ENCODE measurements around the gene THSD4.

The THSD4 gene

DNA sequence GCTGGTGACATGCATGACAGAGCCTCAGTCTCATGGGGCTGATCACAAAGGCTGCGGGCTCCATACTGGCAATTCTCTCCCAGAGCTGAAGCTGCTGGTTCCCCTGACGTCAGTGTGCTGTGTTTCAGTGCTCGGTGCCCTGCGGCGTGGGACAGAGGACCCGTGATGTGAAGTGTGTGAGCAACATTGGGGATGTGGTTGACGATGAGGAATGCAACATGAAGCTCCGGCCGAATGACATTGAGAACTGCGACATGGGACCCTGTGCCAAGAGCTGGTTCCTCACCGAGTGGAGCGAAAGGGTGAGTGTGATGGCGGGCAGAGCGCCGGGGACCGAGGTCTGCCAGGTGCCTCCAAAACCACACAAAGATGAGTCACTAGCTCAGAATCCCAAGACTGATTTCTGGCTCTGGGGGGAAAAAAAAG lies 633.0 kb downstream of the THSD4 start:
- CTCF ChIA-PET: interaction anchor here (0.6 to 0.8 kb wide), 2 partner anchors 53 to 54 kb away, joined by 3 read pairs; no protein-coding TSS in a partner anchor
- H3K36me3 ChIP-seq (ENCODE audit: control insufficient read depth in 4 of 4, insufficient read depth in 4 of 4, low read length in 3 of 4): no peaks in the 10 kb centered on the region
- DNase-seq: no peak
- whole genome bisulfite sequencing (ENCODE audit: insufficient coverage): 92% methylated on average over 10 of the region's 16 CpGs
- no peak overlapping the region for H3K4me3 ChIP-seq (ENCODE audit: control insufficient read depth in 1 of 7, extremely low read depth in 1 of 7, insufficient read depth in 4 of 7, low read depth in 2 of 7, low read length in 6 of 7)
- no peak overlapping the region for H3K27ac ChIP-seq (ENCODE audit: insufficient read depth in 1 of 2, low read depth in 1 of 2, low read length in 2 of 2, poor library complexity in 1 of 2, severe bottlenecking in 2 of 2)
- H3K27me3 ChIP-seq (replicated peaks in 2 of 5; ENCODE audit: control insufficient read depth in 4 of 5, insufficient read depth in 5 of 5, low read length in 4 of 5): peaks cover 0 to 6% (median 3%) of the 10 kb centered on the region in 5 experiments
- POLR2A ChIA-PET: no interaction called here
- H3K9me3 ChIP-seq (ENCODE audit: control extremely low read depth in 1 of 5, control insufficient read depth in 4 of 5, insufficient read depth in 2 of 5, low read depth in 1 of 5, low read length in 4 of 5): no peaks in the 10 kb centered on the region
- H3K4me1 ChIP-seq (ENCODE audit: control extremely low read depth in 1 of 4, control insufficient read depth in 4 of 4, insufficient read depth in 4 of 4, low read length in 3 of 4): peaks cover 0 to 8% (median 2%) of the 10 kb centered on the region in 4 experiments

DNA sequence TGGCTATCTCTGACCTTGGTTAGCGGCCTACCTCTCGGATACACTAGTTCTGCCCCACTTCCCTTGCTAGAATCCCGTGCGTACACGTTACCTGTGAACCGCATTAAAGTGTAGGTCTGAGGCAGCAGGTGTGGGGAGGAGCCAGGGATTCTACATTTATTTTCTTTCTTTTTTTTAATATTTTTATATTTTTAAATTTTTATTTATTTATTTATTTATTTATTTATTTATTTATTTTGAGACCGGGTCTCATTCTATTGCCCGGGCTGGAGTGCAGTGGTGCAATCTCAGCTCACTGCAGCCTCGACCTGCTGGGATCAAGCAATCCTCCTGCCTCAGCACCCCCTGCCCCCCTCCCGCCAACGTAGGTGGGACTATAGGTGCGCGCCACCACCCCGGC lies 634.2 kb downstream of the THSD4 start:
- Histone ChIP-seq H3K27ac (ENCODE audit: insufficient read depth in 1 of 2, low read depth in 1 of 2, low read length in 2 of 2, poor library complexity in 1 of 2, severe bottlenecking in 2 of 2) (no peak overlapping the region), H3K4me3 (ENCODE audit: control insufficient read depth in 1 of 7, extremely low read depth in 1 of 7, insufficient read depth in 4 of 7, low read depth in 2 of 7, low read length in 6 of 7) (no peak overlapping the region), H3K27me3 (replicated peaks in 2 of 5; ENCODE audit: control insufficient read depth in 4 of 5, insufficient read depth in 5 of 5, low read length in 4 of 5) (peaks cover 0 to 6% (median 3%) of the 10 kb centered on the region in 5 experiments), H3K36me3 (ENCODE audit: control insufficient read depth in 4 of 4, insufficient read depth in 4 of 4, low read length in 3 of 4) (no peaks in the 10 kb centered on the region), H3K4me1 (ENCODE audit: control extremely low read depth in 1 of 4, control insufficient read depth in 4 of 4, insufficient read depth in 4 of 4, low read length in 3 of 4) (peaks cover 0 to 8% (median 2%) of the 10 kb centered on the region in 4 experiments), H3K9me3 (ENCODE audit: control extremely low read depth in 1 of 5, control insufficient read depth in 4 of 5, insufficient read depth in 2 of 5, low read depth in 1 of 5, low read length in 4 of 5) (no peaks in the 10 kb centered on the region)
- CTCF ChIA-PET: no interaction called here
- POLR2A ChIA-PET: no interaction called here
- WGBS (ENCODE audit: insufficient coverage): 96% methylated on average over 4 of the region's 14 CpGs
- no peak for DNase-seq

DNA sequence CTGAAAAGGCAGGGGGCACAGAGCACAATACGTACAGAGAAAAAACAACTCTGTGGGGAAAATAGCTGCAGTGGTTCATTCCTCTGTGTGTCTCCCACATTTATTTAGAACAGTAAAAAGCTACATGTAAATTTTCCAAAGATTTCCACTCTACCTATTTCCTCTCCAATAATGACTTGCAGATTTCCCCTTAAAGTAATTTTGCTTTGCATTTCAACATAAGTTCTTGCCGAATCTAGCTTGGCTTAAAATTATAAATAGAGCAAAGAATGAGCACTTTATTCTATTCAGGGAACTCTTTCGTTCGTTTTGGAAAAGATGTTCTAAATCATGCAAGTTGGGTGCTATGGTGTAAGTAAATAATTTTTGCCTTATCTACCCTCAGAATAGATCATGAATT lies 636.9 kb downstream of the THSD4 start:
- no peak for DNase-seq
- ChIA-PET CTCF (interaction anchor here (0.9 to 2.8 kb wide), 6 partner anchors 9 to 643 kb away, joined by 3 to 15 read pairs (median 8); no protein-coding TSS in a partner anchor), POLR2A (no interaction called here)
- Histone ChIP-seq H3K4me3 (ENCODE audit: control insufficient read depth in 1 of 7, extremely low read depth in 1 of 7, insufficient read depth in 4 of 7, low read depth in 2 of 7, low read length in 6 of 7) (no peak overlapping the region), H3K27ac (ENCODE audit: insufficient read depth in 1 of 2, low read depth in 1 of 2, low read length in 2 of 2, poor library complexity in 1 of 2, severe bottlenecking in 2 of 2) (no peak overlapping the region), H3K27me3 (replicated peaks in 2 of 5; ENCODE audit: control insufficient read depth in 4 of 5, insufficient read depth in 5 of 5, low read length in 4 of 5) (peaks cover 0 to 9% (median 0%) of the 10 kb centered on the region in 5 experiments), H3K36me3 (ENCODE audit: control insufficient read depth in 4 of 4, insufficient read depth in 4 of 4, low read length in 3 of 4) (no peaks in the 10 kb centered on the region), H3K4me1 (ENCODE audit: control extremely low read depth in 1 of 4, control insufficient read depth in 4 of 4, insufficient read depth in 4 of 4, low read length in 3 of 4) (peaks cover 0 to 8% (median 2%) of the 10 kb centered on the region in 4 experiments), H3K9me3 (ENCODE audit: control extremely low read depth in 1 of 5, control insufficient read depth in 4 of 5, insufficient read depth in 2 of 5, low read depth in 1 of 5, low read length in 4 of 5) (peaks cover 0 to 6% (median 0%) of the 10 kb centered on the region in 5 experiments)
- WGBS (ENCODE audit: insufficient coverage): no CpG with 5 or more reads among the region's 4 CpGs

DNA sequence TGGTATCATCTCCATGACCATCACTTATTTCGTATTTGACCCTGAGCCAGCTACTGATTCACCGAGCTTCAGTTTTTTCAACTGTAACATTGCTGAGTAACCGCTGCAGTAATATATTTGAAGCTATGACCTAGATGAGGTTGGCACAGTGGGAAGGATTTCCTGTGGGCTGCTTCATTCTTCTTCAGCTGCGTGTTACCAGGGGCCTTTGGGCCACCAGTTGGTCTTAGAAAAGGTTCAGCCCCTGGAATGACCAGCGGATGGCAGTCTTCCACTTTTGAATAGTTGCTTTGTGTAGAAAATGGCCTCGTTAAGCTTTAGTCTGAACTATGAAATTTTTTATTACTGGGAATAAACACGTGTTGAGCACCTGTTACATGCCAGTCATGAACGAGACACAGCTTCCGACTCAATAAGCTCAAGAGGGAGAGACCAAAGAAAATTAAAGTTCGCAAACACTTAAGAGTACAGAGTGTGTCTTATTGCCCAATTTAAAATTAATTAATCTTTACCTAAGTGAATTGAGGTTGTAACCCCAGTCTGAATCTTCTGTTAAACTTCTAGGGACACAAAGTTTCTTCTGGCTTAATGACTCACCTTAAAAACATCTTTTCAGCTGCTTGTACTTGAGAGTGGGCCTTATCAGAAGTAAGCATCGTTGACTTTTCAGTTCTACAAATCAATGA lies 637.5 kb downstream of the THSD4 start:
- H3K9me3 ChIP-seq (ENCODE audit: control extremely low read depth in 1 of 5, control insufficient read depth in 4 of 5, insufficient read depth in 2 of 5, low read depth in 1 of 5, low read length in 4 of 5): peaks cover 0 to 6% (median 0%) of the 10 kb centered on the region in 5 experiments
- peaks cover 0 to 8% (median 2%) of the 10 kb centered on the region in 4 experiments for H3K4me1 ChIP-seq (ENCODE audit: control extremely low read depth in 1 of 4, control insufficient read depth in 4 of 4, insufficient read depth in 4 of 4, low read length in 3 of 4)
- H3K27ac ChIP-seq (ENCODE audit: insufficient read depth in 1 of 2, low read depth in 1 of 2, low read length in 2 of 2, poor library complexity in 1 of 2, severe bottlenecking in 2 of 2): no peak overlapping the region
- H3K36me3 ChIP-seq (ENCODE audit: control insufficient read depth in 4 of 4, insufficient read depth in 4 of 4, low read length in 3 of 4): no peaks in the 10 kb centered on the region
- H3K27me3 ChIP-seq (replicated peaks in 2 of 5; ENCODE audit: control insufficient read depth in 4 of 5, insufficient read depth in 5 of 5, low read length in 4 of 5): peaks cover 0 to 9% (median 0%) of the 10 kb centered on the region in 5 experiments
- H3K4me3 ChIP-seq (ENCODE audit: control insufficient read depth in 1 of 7, extremely low read depth in 1 of 7, insufficient read depth in 4 of 7, low read depth in 2 of 7, low read length in 6 of 7): no peak overlapping the region
- ChIA-PET CTCF (interaction anchor here (0.9 to 2.8 kb wide), 6 partner anchors 10 to 644 kb away, joined by 3 to 15 read pairs (median 8); no protein-coding TSS in a partner anchor), POLR2A (no interaction called here)
- DNase-seq: peak; percentile 63 to 70 (median 66)
- WGBS (ENCODE audit: insufficient coverage): 64% methylated on average over 7 of the region's 11 CpGs

DNA sequence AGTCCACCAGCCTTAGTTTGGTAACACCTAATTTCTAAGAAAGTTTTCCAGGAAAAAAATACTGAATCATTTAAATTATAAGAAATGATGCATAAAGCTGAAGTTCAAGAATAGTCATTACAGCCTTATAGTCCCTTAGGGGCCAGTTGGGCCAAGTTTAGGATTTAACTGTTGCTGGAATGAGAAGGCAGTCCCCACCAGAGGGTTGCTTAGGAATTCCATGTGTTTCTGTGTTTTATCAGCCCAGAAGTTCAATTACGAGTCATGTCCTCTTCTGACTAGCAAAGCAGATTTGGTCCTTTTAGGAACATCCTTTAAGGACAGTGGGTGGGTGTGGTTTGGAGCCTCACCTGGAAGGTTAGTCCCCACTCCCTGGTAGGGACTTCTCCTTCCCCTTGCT lies 638.1 kb downstream of the THSD4 start:
- WGBS (ENCODE audit: insufficient coverage): 100% methylated on average over 1 of the region's 1 CpG
- peaks cover 0 to 9% (median 0%) of the 10 kb centered on the region in 5 experiments for H3K27me3 ChIP-seq (replicated peaks in 2 of 5; ENCODE audit: control insufficient read depth in 4 of 5, insufficient read depth in 5 of 5, low read length in 4 of 5)
- DNase-seq: no peak
- no peaks in the 10 kb centered on the region for H3K36me3 ChIP-seq (ENCODE audit: control insufficient read depth in 4 of 4, insufficient read depth in 4 of 4, low read length in 3 of 4)
- H3K9me3 ChIP-seq (ENCODE audit: control extremely low read depth in 1 of 5, control insufficient read depth in 4 of 5, insufficient read depth in 2 of 5, low read depth in 1 of 5, low read length in 4 of 5): peaks cover 0 to 6% (median 0%) of the 10 kb centered on the region in 5 experiments
- H3K4me1 ChIP-seq (ENCODE audit: control extremely low read depth in 1 of 4, control insufficient read depth in 4 of 4, insufficient read depth in 4 of 4, low read length in 3 of 4): peaks cover 0 to 8% (median 2%) of the 10 kb centered on the region in 4 experiments
- no peak overlapping the region for H3K4me3 ChIP-seq (ENCODE audit: control insufficient read depth in 1 of 7, extremely low read depth in 1 of 7, insufficient read depth in 4 of 7, low read depth in 2 of 7, low read length in 6 of 7)
- CTCF ChIA-PET: interaction anchor here (1.2 to 2.8 kb wide), 4 partner anchors 10 to 403 kb away, joined by 3 to 15 read pairs (median 10); no protein-coding TSS in a partner anchor
- POLR2A ChIA-PET: no interaction called here
- H3K27ac ChIP-seq (ENCODE audit: insufficient read depth in 1 of 2, low read depth in 1 of 2, low read length in 2 of 2, poor library complexity in 1 of 2, severe bottlenecking in 2 of 2): no peak overlapping the region

DNA sequence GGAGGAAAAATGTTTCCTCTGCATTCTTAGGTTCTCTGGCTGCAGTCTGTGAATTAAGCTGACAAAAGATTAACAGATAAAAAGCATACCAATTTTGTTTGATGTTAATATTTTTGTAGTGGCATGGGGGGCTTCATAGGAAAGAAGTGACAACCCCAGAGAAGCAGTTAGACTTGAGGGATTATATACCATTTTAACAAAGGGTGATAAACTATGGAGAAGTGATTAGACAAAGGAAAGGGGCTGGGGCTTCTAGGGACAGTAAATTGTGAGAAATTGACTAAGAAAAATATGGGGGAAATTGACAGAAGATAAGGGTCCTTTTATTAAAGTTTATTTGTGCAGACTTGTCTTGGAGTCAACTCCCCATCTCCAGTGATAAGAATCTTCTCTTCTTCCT lies 639.4 kb downstream of the THSD4 start:
- no peak for DNase-seq
- ChIA-PET CTCF (interaction anchor here (1.1 kb wide), 1 partner anchor 45 kb away, joined by 3 read pairs; no protein-coding TSS in a partner anchor), POLR2A (no interaction called here)
- Histone ChIP-seq H3K27me3 (replicated peaks in 2 of 5; ENCODE audit: control insufficient read depth in 4 of 5, insufficient read depth in 5 of 5, low read length in 4 of 5) (peaks cover 0 to 9% (median 0%) of the 10 kb centered on the region in 5 experiments), H3K9me3 (ENCODE audit: control extremely low read depth in 1 of 5, control insufficient read depth in 4 of 5, insufficient read depth in 2 of 5, low read depth in 1 of 5, low read length in 4 of 5) (peaks cover 0 to 8% (median 0%) of the 10 kb centered on the region in 5 experiments), H3K4me3 (ENCODE audit: control insufficient read depth in 1 of 7, extremely low read depth in 1 of 7, insufficient read depth in 4 of 7, low read depth in 2 of 7, low read length in 6 of 7) (no peak overlapping the region), H3K36me3 (ENCODE audit: control insufficient read depth in 4 of 4, insufficient read depth in 4 of 4, low read length in 3 of 4) (no peaks in the 10 kb centered on the region), H3K27ac (ENCODE audit: insufficient read depth in 1 of 2, low read depth in 1 of 2, low read length in 2 of 2, poor library complexity in 1 of 2, severe bottlenecking in 2 of 2) (no peak overlapping the region), H3K4me1 (ENCODE audit: control extremely low read depth in 1 of 4, control insufficient read depth in 4 of 4, insufficient read depth in 4 of 4, low read length in 3 of 4) (peaks cover 0 to 8% (median 2%) of the 10 kb centered on the region in 4 experiments)
